ENCODE results near the gene PBOV1.

- TF ChIP-seq CTCF (IDR thresholded peaks at IDR 0.05) (no peak), POLR2A (IDR thresholded peaks at IDR 0.05) (no peak)
These were observed 9.1 kb upstream of the PBOV1 start for GRCh38 chr6:138227316-138227781.

Measured in tibial nerve (tissue), 3 donors.